Hair follicle dermal papilla cell (primary cell): ENCODE results near the gene CYP4F22. TPM values are rescaled to one million over a fixed set of nuclear protein-coding genes. Genes with fewer than 3 reads are reported as not detected.

Experiments
- total RNA-seq: library from RNA; depleted of rRNA; stranded (reverse); fragments of >200 nt; gene quantifications from 2 replicates; pipeline ENCODE4 v1.2.3, GENCODE V29; 2012

Gene CYP4F22
- total RNA-seq, result not detected in 2 replicates

DNA sequence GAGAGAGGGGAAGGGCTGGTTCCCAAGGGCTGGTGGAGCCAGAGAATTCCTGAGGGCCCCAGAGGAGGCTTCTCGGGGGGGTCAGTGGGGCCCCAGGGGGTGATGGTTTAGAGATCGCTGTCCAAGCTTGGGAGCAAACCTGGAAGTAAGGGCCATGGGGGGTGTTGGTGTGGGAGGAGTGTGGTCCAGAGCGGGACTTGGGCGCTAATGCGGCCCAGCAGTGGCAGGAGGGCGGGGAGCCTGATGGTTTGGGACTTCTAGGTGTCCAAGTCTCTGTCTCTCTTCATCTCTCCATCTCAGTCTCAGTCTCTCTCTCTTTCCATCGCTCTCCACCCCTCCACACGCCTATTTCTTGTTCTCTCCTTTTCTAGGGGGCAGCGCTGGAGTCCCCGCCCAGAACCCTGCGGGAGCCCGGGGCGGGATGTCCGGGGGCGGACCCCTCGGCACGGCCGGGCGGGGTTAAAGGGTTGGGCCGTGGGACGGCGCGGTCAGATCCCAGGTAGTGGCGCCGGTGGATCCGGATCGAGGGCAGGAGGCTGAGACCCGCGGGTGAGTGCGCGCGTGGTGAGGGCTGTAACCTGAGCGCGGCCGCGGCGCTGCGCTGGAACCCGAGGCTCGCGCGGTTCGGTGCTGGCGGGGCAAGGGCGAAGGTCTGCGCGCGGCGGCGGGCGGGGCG lies at the start of gene CYP4F22:
Gene CYP4F22, plus strand, starts transcription at position 491 of the 676 bp plus-strand sequence. CDS start 16,812 bp downstream, outside the sequence.

DNA sequence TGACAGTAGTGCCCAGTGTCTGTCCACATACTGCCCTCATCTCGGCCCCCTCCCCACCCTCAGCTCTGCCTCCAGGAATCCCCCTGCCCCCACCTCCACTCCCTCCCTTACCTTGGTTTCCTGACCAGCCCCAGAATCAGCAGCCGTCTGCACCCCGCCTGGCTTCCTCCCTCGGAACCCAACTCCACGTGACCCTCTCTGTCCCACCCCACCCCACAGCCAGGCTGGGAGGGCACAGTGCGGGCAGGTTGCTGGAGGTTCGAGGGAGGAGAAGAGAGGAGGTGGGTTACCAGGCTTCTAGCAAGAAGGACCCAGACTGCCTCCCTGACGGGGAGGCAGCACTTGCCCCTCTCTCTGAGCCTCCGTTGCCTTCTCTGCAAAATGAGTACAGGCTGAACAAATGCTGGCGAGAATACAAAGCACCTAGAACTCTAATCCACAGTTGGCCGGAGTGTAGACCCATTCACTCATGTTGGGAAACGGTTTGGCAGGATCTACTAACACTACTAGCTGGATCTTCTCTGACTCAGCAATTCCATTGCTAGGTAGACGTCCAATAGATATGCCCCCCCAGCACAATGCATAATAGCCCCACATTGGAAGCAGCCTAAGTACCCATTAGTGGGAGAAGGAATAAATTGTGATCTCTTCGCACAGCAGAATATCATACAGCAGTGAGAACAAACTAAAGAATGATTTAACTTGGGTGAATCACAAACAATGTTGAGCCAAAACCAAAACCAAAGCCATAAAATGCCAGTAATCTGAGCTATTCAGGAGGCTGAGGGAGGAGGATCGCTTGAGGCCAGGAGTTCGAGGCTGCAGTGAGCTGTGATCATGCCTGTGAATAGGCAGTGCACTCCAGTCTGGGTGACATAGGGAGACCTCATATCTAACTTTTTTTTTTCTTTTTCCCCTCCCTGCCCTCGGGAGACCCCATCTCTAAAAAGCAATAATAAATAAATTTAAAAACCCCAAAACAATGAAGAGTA lies 43.6 kb upstream of the CYP4F22 start, which contains the start of gene RASAL3:
Gene RASAL3, minus strand, starts transcription at position 151 of the 992 bp plus-strand sequence. CDS start 186 bp downstream, outside the sequence.

DNA sequence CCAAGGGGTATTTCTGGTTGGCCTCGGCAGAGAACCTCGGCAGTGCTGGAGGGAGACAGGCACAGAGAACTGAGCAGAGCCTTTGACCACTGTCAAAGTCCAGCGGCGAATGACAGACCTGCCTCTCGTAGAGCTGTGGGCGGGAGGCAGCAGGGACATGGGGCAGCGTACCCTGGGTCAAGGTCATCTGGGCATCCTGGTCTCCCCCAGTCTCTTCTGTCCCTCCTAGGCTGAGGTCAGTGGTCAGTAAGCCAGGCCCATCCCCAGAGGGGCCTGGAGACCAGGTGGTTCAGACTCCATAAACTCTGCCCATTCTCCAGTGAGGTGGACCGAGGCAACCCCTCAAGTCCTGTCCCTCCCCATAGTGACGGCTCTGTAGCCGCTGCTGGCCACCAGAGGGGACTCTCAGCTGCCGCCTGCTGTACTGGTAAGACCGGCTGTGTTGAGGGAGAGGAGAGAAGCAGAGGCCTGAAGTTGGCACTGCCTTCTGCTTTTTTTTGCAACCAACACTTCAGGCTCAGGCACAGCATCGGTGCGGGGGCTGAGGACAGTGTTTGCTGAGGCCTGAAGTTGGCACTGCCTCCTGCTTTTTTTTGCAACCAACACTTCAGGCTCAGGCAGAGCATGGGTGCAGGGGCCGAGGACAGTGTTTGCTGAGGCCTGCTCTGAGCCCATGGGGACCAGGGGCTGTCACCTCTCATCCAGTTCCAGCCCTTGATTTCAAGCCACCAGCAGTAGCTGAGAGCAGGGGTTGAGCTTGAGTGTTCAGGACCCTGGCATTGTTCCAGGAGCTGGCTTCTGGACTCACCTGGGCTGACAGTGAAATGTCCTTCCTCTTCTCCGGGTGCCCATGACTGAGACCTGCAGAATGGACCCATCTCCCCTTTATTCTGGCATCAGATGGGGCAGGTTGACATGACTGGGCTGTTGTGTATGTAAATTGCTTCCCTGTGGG lies 28.7 kb upstream of the CYP4F22 start, which contains the start of gene PGLYRP2:
Gene PGLYRP2, minus strand, starts transcription at position 111 of the 955 bp plus-strand sequence. CDS start 130 bp downstream, outside the sequence.

Other genes with a start within 250 kb of the CYP4F22 start
- gene BRD4, start 176.0 kb upstream of the CYP4F22 start, total RNA-seq, result 32.1 and 37.3 TPM in 2 replicates
- 18.0 and 21.4 TPM in 2 replicates for gene AKAP8, start 128.7 kb upstream of the CYP4F22 start, total RNA-seq
- gene AKAP8L, start 89.5 kb upstream of the CYP4F22 start, total RNA-seq, result 64.2 and 75.5 TPM in 2 replicates
- gene WIZ, start 58.6 kb upstream of the CYP4F22 start, total RNA-seq, result 15.4 and 17.7 TPM in 2 replicates
- 0.16 TPM in 1 of 2 replicates, not detected in the other for gene RASAL3, start 44.0 kb upstream of the CYP4F22 start, total RNA-seq
- gene PGLYRP2, start 29.0 kb upstream of the CYP4F22 start, total RNA-seq, result not detected in 2 replicates
- gene CYP4F8, start 106.7 kb downstream of the CYP4F22 start, total RNA-seq, result not detected in 2 replicates
- not detected in 2 replicates for gene CYP4F3, start 132.4 kb downstream of the CYP4F22 start, total RNA-seq
- not detected in 2 replicates for gene CYP4F12, start 164.6 kb downstream of the CYP4F22 start, total RNA-seq
- not detected in 2 replicates for gene OR10H2, start 219.5 kb downstream of the CYP4F22 start, total RNA-seq
- not detected in 2 replicates for gene OR10H3, start 229.5 kb downstream of the CYP4F22 start, total RNA-seq